Ectodermal cell (in vitro differentiated cells): ENCODE data around the gene RAD51B.

Experiments
- H3K27ac ChIP-seq: 2 replicates; pipeline ENCODE4 v1.7.0; 2013; ENCODE audit warnings: mild to moderate bottlenecking, low read depth, low read length; ENCODE audit not compliant: insufficient read depth, poor library complexity, severe bottlenecking
- H3K27me3 ChIP-seq: 2 replicates; pipeline ENCODE4 v1.7.0; 2013; ENCODE audit warnings: mild to moderate bottlenecking, low read length; ENCODE audit not compliant: insufficient read depth, control insufficient read depth, poor library complexity, severe bottlenecking
- H3K36me3 ChIP-seq: one replicate; pipeline ENCODE4 v1.7.0; 2013; ENCODE audit warnings: low read length; ENCODE audit not compliant: control insufficient read depth, insufficient read depth
- H3K4me1 ChIP-seq: one replicate; pipeline ENCODE4 v1.7.0; 2013; ENCODE audit warnings: low read length; ENCODE audit not compliant: control insufficient read depth, insufficient read depth
- H3K4me3 ChIP-seq: 2 replicates; pipeline ENCODE4 v1.7.0; 2013; ENCODE audit warnings: low read depth, low read length, control low read depth; ENCODE audit not compliant: insufficient read depth
- H3K9me3 ChIP-seq: 2 replicates; pipeline ENCODE4 v1.7.0; 2013; ENCODE audit warnings: mild to moderate bottlenecking, low read length, moderate library complexity; ENCODE audit not compliant: control insufficient read depth
- WGBS, 2 experiments: methylation state at CpG; one replicate each; pipeline ENCODE4 v1.1.7; 2013; ENCODE audit warnings: missing lambda C conversion rate in 2 of 2; 5-methylcytosine and 5-hydroxymethylcytosine counted together

The RAD51B gene

DNA sequence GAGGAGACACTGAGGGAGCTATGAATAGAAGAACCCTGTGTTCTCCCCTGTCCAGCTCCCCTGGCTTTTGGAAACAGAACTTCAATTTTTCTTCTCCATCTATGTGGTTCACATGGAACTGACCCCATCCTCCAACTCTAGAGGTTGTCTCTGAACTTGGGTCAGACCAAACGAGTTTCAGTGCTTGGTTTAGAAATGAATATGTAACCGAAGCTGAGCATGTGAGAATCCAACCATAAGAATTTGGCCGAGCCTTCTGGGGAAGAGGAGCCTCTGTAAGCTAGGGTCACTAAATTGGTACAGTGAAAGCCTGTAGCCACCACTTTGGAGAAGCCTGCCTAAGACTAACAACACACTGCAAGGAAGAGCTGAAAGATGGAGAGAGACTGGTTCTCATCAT is 508.9 kb downstream of the RAD51B start:
- peaks cover 16% of the 10 kb centered on the region for H3K4me1 ChIP-seq
- 93 to 97% methylated on average over 3 of the region's 3 CpGs for WGBS, 2 experiments
- no peaks in the 10 kb centered on the region for H3K36me3 ChIP-seq
- H3K27me3 ChIP-seq: no peaks in the 10 kb centered on the region
- H3K4me3 ChIP-seq: no peak overlapping the region
- no peaks in the 10 kb centered on the region for H3K9me3 ChIP-seq
- no peak overlapping the region for H3K27ac ChIP-seq

DNA sequence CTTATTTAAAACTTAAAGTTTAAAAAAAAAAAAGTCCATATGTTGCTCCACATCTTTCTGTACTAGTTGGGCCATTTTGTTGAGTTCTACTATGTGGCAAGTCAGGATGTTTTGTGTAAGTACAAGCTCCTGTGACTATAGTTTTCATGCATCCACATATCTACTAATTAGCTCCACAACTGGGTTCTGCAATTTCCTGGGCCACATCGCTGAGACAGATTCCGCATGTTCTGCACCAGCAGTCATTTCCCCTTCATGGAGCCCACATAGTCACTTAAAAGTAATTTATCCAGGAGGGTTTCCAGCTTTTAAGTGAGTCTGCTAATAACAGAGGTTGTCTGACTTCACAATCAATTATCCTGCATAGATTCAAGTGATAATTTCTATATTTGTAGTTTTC is 511.8 kb downstream of the RAD51B start:
- Histone ChIP-seq H3K27me3 (no peaks in the 10 kb centered on the region), H3K9me3 (no peaks in the 10 kb centered on the region), H3K36me3 (no peaks in the 10 kb centered on the region), H3K4me1 (peaks cover 18% of the 10 kb centered on the region), H3K27ac (no peak overlapping the region), H3K4me3 (no peak overlapping the region)
- 91 to 100% methylated on average over 2 of the region's 2 CpGs for WGBS, 2 experiments

GRCh38 chr14:68331991-68332390 is 512.4 kb downstream of the RAD51B start:
- Histone ChIP-seq H3K27me3 (no peaks in the 10 kb centered on the region), H3K36me3 (no peaks in the 10 kb centered on the region), H3K9me3 (no peaks in the 10 kb centered on the region), H3K4me3 (no peak overlapping the region), H3K4me1 (peaks cover 23% of the 10 kb centered on the region), H3K27ac (no peak overlapping the region)
- WGBS, 2 experiments: 76 to 89% methylated on average over 1 of the region's 1 CpG

GRCh38 chr14:68333262-68333661 is 513.7 kb downstream of the RAD51B start:
- Histone ChIP-seq H3K27ac (no peak overlapping the region), H3K27me3 (no peaks in the 10 kb centered on the region), H3K9me3 (no peaks in the 10 kb centered on the region), H3K4me1 (peaks cover 23% of the 10 kb centered on the region), H3K4me3 (no peak overlapping the region), H3K36me3 (no peaks in the 10 kb centered on the region)
- 83 to 96% methylated on average over 1 of the region's 2 CpGs for WGBS, 2 experiments

DNA sequence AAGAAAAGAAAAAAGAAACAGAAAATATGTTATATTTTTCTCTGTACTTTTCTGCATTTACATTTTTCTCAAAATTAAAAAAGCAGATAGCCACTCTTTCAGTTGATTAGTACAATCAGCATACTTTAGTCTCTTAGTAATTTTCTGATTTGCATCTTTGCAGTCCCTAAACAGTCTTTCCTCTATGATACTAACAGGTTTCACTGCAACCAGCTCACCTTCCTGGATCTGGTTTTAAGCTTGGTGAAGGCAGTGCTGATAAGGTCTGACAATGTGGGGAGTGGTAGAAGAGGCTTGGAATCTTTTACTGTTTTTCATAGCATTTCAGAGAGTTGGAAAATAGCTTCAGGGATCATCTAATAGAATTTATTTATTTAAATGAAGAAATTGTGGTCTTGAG is 515.7 kb downstream of the RAD51B start:
- Histone ChIP-seq H3K27ac (no peak overlapping the region), H3K36me3 (no peaks in the 10 kb centered on the region), H3K4me3 (no peak overlapping the region), H3K9me3 (no peaks in the 10 kb centered on the region), H3K4me1 (peaks cover 23% of the 10 kb centered on the region), H3K27me3 (no peaks in the 10 kb centered on the region)

GRCh38 chr14:68336165-68336564 is 516.6 kb downstream of the RAD51B start:
- peaks cover 23% of the 10 kb centered on the region for H3K4me1 ChIP-seq
- no peak overlapping the region for H3K4me3 ChIP-seq
- no peaks in the 10 kb centered on the region for H3K27me3 ChIP-seq
- no peaks in the 10 kb centered on the region for H3K36me3 ChIP-seq
- no peaks in the 10 kb centered on the region for H3K9me3 ChIP-seq
- WGBS, 2 experiments: 100% methylated on average over 1 of the region's 1 CpG
- H3K27ac ChIP-seq: no peak overlapping the region

DNA sequence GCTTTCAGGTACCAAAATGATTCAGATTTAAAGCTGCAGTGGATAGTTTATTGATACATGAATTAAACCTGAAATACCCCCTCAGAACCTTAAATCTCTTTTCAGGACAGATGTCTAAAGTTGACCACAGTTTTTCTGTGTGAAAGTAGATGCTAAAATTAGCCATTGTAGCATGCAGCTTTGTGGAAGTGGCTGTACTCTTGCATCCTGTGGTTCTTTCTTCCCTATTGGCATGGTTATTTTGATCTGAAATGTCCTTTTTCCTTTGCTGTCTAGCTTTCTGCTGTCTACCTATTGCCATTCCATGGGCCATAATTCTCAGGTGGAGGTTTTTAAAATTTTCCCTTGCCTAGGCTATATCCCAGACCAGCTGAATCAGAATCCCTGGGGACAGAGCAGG is 517.7 kb downstream of the RAD51B start:
- Histone ChIP-seq H3K36me3 (no peaks in the 10 kb centered on the region), H3K4me1 (peaks cover 13% of the 10 kb centered on the region), H3K9me3 (no peaks in the 10 kb centered on the region), H3K27me3 (no peaks in the 10 kb centered on the region), H3K4me3 (no peak overlapping the region), H3K27ac (no peak overlapping the region)

DNA sequence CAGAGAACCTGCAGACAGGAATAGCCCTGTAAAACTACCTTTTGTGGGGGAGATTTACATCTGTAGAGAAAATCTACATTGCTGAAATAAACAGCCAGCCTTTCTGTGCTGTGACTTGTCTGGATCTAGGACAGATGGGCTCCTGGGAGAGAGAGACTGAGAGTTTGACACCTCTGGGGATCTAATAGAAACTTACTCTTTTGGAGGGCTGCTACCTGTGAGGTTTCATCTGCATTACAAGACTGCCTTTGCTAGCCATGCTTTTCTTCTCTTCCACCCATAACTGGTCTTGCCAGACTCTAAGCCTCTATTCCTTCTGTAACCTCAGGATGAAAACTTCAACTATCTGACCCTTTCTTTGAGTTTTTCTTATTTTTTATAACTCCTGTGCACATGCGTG is 520.7 kb downstream of the RAD51B start:
- H3K9me3 ChIP-seq: no peaks in the 10 kb centered on the region

GRCh38 chr14:68341411-68342212 is 522.0 kb downstream of the RAD51B start:
- WGBS, 2 experiments: 86 to 87% methylated on average over 4 of the region's 4 CpGs
- no peak overlapping the region for H3K4me3 ChIP-seq
- H3K27ac ChIP-seq: no peak overlapping the region
- H3K36me3 ChIP-seq: no peaks in the 10 kb centered on the region
- H3K9me3 ChIP-seq: no peaks in the 10 kb centered on the region
- H3K4me1 ChIP-seq: peaks cover 3% of the 10 kb centered on the region
- H3K27me3 ChIP-seq: no peaks in the 10 kb centered on the region

More for the DNA sequence above, 520.7 kb downstream of the RAD51B start:
- Histone ChIP-seq H3K27ac (no peak overlapping the region), H3K4me1 (peaks cover 7% of the 10 kb centered on the region), H3K36me3 (no peaks in the 10 kb centered on the region), H3K27me3 (no peaks in the 10 kb centered on the region), H3K4me3 (no peak overlapping the region)
- WGBS, 2 experiments: 84 to 92% methylated on average over 1 of the region's 1 CpG

GRCh38 chr14:68342216-68342763 is 522.7 kb downstream of the RAD51B start:
- H3K4me1 ChIP-seq: no peaks in the 10 kb centered on the region
- no peak overlapping the region for H3K27ac ChIP-seq
- no peaks in the 10 kb centered on the region for H3K9me3 ChIP-seq
- WGBS, 2 experiments: 86 to 94% methylated on average over 3 of the region's 3 CpGs
- H3K4me3 ChIP-seq: no peak overlapping the region
- no peaks in the 10 kb centered on the region for H3K36me3 ChIP-seq
- H3K27me3 ChIP-seq: no peaks in the 10 kb centered on the region
